HepG2 (cell line): Measurements from ENCODE around the gene TMEM50B. TPM values are rescaled to one million over a fixed set of nuclear protein-coding genes. Genes with fewer than 3 reads are reported as not detected.

ENCODE experiments used
- ATAC-seq: fragments of 200-7000 bp; cut with Tn5 transposase; 3 replicates; pipeline ENCODE4 v1.9.1; 2020; ENCODE audit warnings: mild to moderate bottlenecking, moderate library complexity
- Bru-seq: library from RNA; stranded (reverse); fragments of 400-500 nt; gene quantifications from one replicate; lab custom pipeline; 2021; lab: Mats Ljungman, UMichigan
- BruChase-seq, 2 experiments: library from RNA; stranded (reverse); fragments of 400-500 nt; gene quantifications; one replicate each; lab custom pipeline; 2021; lab: Mats Ljungman, UMichigan
- BruUV-seq: library from RNA; stranded (reverse); fragments of 400-500 nt; replicated peaks from 2 replicates; lab custom pipeline; 2021; lab: Mats Ljungman, UMichigan
- CTCF ChIA-PET: fragments of 300-600 bp; formaldehyde crosslinking; extraction: SDS; loops from one replicate; lab custom pipeline; 2021; ENCODE audit warnings: low total read pairs, inconsistent platforms, low intra/inter-chr PET ratio; lab: Yijun Ruan, JAX
- POLR2A ChIA-PET: fragments of 350-600 bp; sonication (Branson Sonifier 250); formaldehyde crosslinking; loops from one replicate; lab custom pipeline; 2020; ENCODE audit warnings: antibody characterized with exemption, inconsistent platforms; lab: Yijun Ruan, JAX
- DNase-seq: peaks from one replicate; pipeline ENCODE4 v3.0.0-alpha.2; 2015; ENCODE audit warnings: low spot score
- FAIRE-seq: peaks from 3 replicates; lab custom pipeline; 2011; peaks lifted over from hg19 to GRCh38; lab: Jason Lieb, UNC
- H2AFZ ChIP-seq: one replicate; pipeline ENCODE4 v1.6.1; 2011; ENCODE audit warnings: low read length, inconsistent platforms
- H3K27ac ChIP-seq: fragments of 300-600 bp; 3 replicates; pipeline ENCODE4 v1.8.0; 2011; ENCODE audit warnings: mixed run types, mild to moderate bottlenecking, mixed read lengths, low read length, inconsistent platforms; ENCODE audit not compliant: insufficient read depth; ENCODE audit errors: extremely low read length
- H3K27me3 ChIP-seq, 2 experiments: fragments of 200-600 bp in 1 of 2; 2 replicates in 1 of 2; 3 replicates in 1 of 2; pipeline versions ENCODE4 v1.6.0 to v1.8.0; 2011; ENCODE audit warnings: low read length in 2 of 2, mild to moderate bottlenecking in 2 of 2, moderate library complexity in 2 of 2, inconsistent platforms in 1 of 2; ENCODE audit not compliant: insufficient read depth in 2 of 2, control insufficient read depth in 1 of 2
- H3K36me3 ChIP-seq, 2 experiments: fragments of 200-600 bp in 1 of 2; replicated peaks in 1 of 2; 2 replicates in 1 of 2; 3 replicates in 1 of 2; pipeline versions ENCODE4 v1.5.1 to v1.8.0; 2011; ENCODE audit warnings: low read length in 2 of 2, inconsistent platforms in 1 of 2; ENCODE audit not compliant: insufficient read depth in 2 of 2, control insufficient read depth in 1 of 2
- H3K4me1 ChIP-seq: 2 replicates; pipeline ENCODE4 v1.5.1; 2012; ENCODE audit warnings: low read length, inconsistent platforms; ENCODE audit not compliant: insufficient read depth
- H3K4me2 ChIP-seq: 2 replicates; pipeline ENCODE4 v1.6.0; 2011; ENCODE audit warnings: low read depth, low read length, inconsistent platforms
- H3K4me3 ChIP-seq, 3 experiments: fragments of 200-600 bp in 1 of 3; sonication (generic), shearing (Covaris generic) in 1 of 3; replicated peaks in 1 of 3; 2 replicates each; pipeline ENCODE4 v1.5.1; 2011 to 2016; ENCODE audit warnings: low read length in 3 of 3, inconsistent platforms in 2 of 3, low read depth in 2 of 3, mild to moderate bottlenecking in 2 of 3, control low read depth in 1 of 3, mixed read lengths in 1 of 3; ENCODE audit not compliant: insufficient read depth in 1 of 3
- H3K79me2 ChIP-seq: one replicate; pipeline ENCODE4 v1.6.1; 2011; ENCODE audit warnings: low read length, inconsistent platforms; ENCODE audit not compliant: insufficient read depth
- H3K9ac ChIP-seq: 2 replicates; pipeline ENCODE4 v1.6.0; 2011; ENCODE audit warnings: mild to moderate bottlenecking, low read depth, low read length, inconsistent platforms; ENCODE audit not compliant: insufficient read depth
- H3K9me3 ChIP-seq: 2 replicates; pipeline ENCODE4 v1.5.1; 2012; ENCODE audit warnings: mild to moderate bottlenecking, low read length
- H4K20me1 ChIP-seq: 2 replicates; pipeline ENCODE4 v1.6.0; 2011; ENCODE audit warnings: inconsistent platforms, mild to moderate bottlenecking, low read length, moderate library complexity; ENCODE audit not compliant: insufficient read depth
- ADNP ChIP-seq: sonication (generic); formaldehyde crosslinking; IDR thresholded peaks from 2 replicates; pipeline ENCODE4 v1.4.0; 2020; ENCODE audit warnings: missing genetic modification reagents
- GATAD2A ChIP-seq: IDR thresholded peaks from 2 replicates; pipeline ENCODE4 v1.6.1; 2016
- HDAC2 ChIP-seq: sonication (generic); formaldehyde crosslinking; IDR thresholded peaks from 2 replicates; pipeline ENCODE4 v1.4.0; 2020; ENCODE audit warnings: missing genetic modification reagents
- ZNF253 ChIP-seq: sonication (generic); formaldehyde crosslinking; IDR thresholded peaks from 2 replicates; pipeline ENCODE4 v1.8.0; 2022; ENCODE audit warnings: mild to moderate bottlenecking, missing genetic modification reagents, borderline replicate concordance
- WGBS: methylation state at CpG from one replicate; pipeline ENCODE4 v1.1.6; 2017; ENCODE audit warnings: low lambda C conversion rate; 5-methylcytosine and 5-hydroxymethylcytosine counted together
- in situ Hi-C: cut with HindIII; loops from 2 replicates; pipeline ENCODE4 v1.10.0; 2017; ENCODE audit warnings: low pct_unique_long_range_greater_than_20kb; ENCODE audit not compliant: extremely low pct_ligation_motif_present
- intact Hi-C: fragments of 100-400 bp; cut with micrococcal nuclease; formaldehyde crosslinking; loops from one replicate; pipeline ENCODE4 v1.10.0; 2022; ENCODE audit not compliant: unreplicated experiment
- long read RNA-seq, 2 experiments: library from RNA in 1 of 2; library from polyadenylated mRNA in 1 of 2; stranded (forward) in 1 of 2; unstranded in 1 of 2; transcript quantifications; one replicate each; pipeline ENCODE4 v2.0.0, GENCODE V29; 2019 to 2022
- polyA minus RNA-seq, 3 experiments: library from RNA; depleted of rRNA, polyadenylated mRNA; stranded (reverse); fragments of >200 nt; gene quantifications; 2 replicates each; pipeline ENCODE4 v1.2.3, GENCODE V29; 2011; ENCODE audit warnings: low replicate concordance in 1 of 3
- polyA plus RNA-seq, 8 experiments: library from polyadenylated mRNA; depleted of rRNA in 3 of 8; stranded (reverse) in 7 of 8; unstranded in 1 of 8; fragments of >200 nt; fragmentation: Illumina TruSeq in 4 of 8; extraction: Trizol in 4 of 8; gene quantifications; 2 replicates each; pipeline versions ENCODE4 v1.2.1 to v1.2.3, GENCODE V29; 2011 to 2016; ENCODE audit warnings: low read depth in 4 of 8, missing spikeins in 1 of 8, mixed read lengths in 1 of 8; ENCODE audit not compliant: insufficient read depth in 1 of 8
- total RNA-seq, 5 experiments: library from RNA; depleted of rRNA; stranded (reverse); fragments of >200 nt; fragmentation: Illumina TruSeq; extraction: Trizol; gene quantifications; 2 replicates each; pipeline ENCODE4 v1.2.3, GENCODE V29; 2016; ENCODE audit warnings: low read depth in 1 of 5
- TF ChIP-seq, protein P1 (sequence below): IDR thresholded peaks from 2 replicates; pipeline ENCODE4 v1.6.1; 2018; ENCODE audit warnings: missing genetic modification reagents, mild to moderate bottlenecking, missing compliant biosample characterization
- TF ChIP-seq, protein P2 (sequence below): sonication (generic); formaldehyde crosslinking; IDR thresholded peaks from 2 replicates; pipeline ENCODE4 v1.4.0; 2020; ENCODE audit warnings: missing genetic modification reagents

Gene TMEM50B
- total RNA-seq (2016; rRNA removed; fragmentation: Illumina TruSeq; extraction: Trizol) (13.9 and 29.9 TPM in 2 replicates), polyA plus RNA-seq (2011; rRNA removed) (45.4 and 46.3 TPM in 2 replicates), polyA minus RNA-seq (2011; rRNA and poly(A)+ RNA removed; ENCODE audit: low replicate concordance) (4.7 and 5.8 TPM in 2 replicates), Bru-seq, nascent RNA (percentile 69 among the genes with signal in this experiment), BruChase-seq, experiment 1, labeled RNA remaining after a 6-hour chase (percentile 77 among the genes with signal in this experiment), BruChase-seq, experiment 2, labeled RNA remaining after a 2-hour chase (percentile 71 among the genes with signal in this experiment)
- 12.1 and 12.6 TPM in 2 replicates for total RNA-seq (2016; cell fraction: cytosol; rRNA removed; fragmentation: Illumina TruSeq; extraction: Trizol; ENCODE audit: low read depth)
- 18.2 and 31.9 TPM in 2 replicates for total RNA-seq (2016; cell fraction: insoluble cytoplasmic fraction; rRNA removed; fragmentation: Illumina TruSeq; extraction: Trizol)
- 17.4 and 19.9 TPM in 2 replicates for total RNA-seq (2016; cell fraction: membrane; rRNA removed; fragmentation: Illumina TruSeq; extraction: Trizol)
- total RNA-seq (2016; cell fraction: nucleus; rRNA removed; fragmentation: Illumina TruSeq; extraction: Trizol) = 43.0 and 47.6 TPM in 2 replicates
- 8.9 and 18.9 TPM in 2 replicates for polyA plus RNA-seq (2011; cell fraction: cytosol; rRNA removed)
- polyA plus RNA-seq (2011; cell fraction: nucleus; rRNA removed) = 109 and 139 TPM in 2 replicates
- polyA plus RNA-seq (2012) = 15.9 and 21.7 TPM in 2 replicates
- 10.5 and 13.5 TPM in 2 replicates for polyA plus RNA-seq (2016; cell fraction: cytosol; fragmentation: Illumina TruSeq; extraction: Trizol; ENCODE audit: low read depth)
- 14.7 and 18.5 TPM in 2 replicates for polyA plus RNA-seq (2016; cell fraction: insoluble cytoplasmic fraction; fragmentation: Illumina TruSeq; extraction: Trizol; ENCODE audit: low read depth)
- 14.4 and 16.8 TPM in 2 replicates for polyA plus RNA-seq (2016; cell fraction: membrane; fragmentation: Illumina TruSeq; extraction: Trizol; ENCODE audit: low read depth)
- polyA plus RNA-seq (2016; cell fraction: nucleus; fragmentation: Illumina TruSeq; extraction: Trizol; ENCODE audit: insufficient read depth, low read depth) = 104 and 105 TPM in 2 replicates
- polyA minus RNA-seq (2011; cell fraction: cytosol; rRNA and poly(A)+ RNA removed) = 3.8 and 6.8 TPM in 2 replicates
- 23.4 and 29.6 TPM in 2 replicates for polyA minus RNA-seq (2011; cell fraction: nucleus; rRNA and poly(A)+ RNA removed)
- long read RNA-seq, experiment 1, transcript TMEM50B-210 (7 exons, 2,375 nt) = major isoform, 42 of 47 reads
- long read RNA-seq, experiment 1, partial matches to known transcripts = 3 of 47 reads
- long read RNA-seq, experiment 1, other reads (novel, unspliced or antisense) = 1 of 47 reads
- long read RNA-seq, experiment 2, transcript TMEM50B-210 (7 exons, 2,375 nt) = major isoform, 9 of 23 reads
- long read RNA-seq, experiment 2, partial matches to known transcripts = 2 of 23 reads
- long read RNA-seq, experiment 2, other reads (novel, unspliced or antisense) = 12 of 23 reads

DNA sequence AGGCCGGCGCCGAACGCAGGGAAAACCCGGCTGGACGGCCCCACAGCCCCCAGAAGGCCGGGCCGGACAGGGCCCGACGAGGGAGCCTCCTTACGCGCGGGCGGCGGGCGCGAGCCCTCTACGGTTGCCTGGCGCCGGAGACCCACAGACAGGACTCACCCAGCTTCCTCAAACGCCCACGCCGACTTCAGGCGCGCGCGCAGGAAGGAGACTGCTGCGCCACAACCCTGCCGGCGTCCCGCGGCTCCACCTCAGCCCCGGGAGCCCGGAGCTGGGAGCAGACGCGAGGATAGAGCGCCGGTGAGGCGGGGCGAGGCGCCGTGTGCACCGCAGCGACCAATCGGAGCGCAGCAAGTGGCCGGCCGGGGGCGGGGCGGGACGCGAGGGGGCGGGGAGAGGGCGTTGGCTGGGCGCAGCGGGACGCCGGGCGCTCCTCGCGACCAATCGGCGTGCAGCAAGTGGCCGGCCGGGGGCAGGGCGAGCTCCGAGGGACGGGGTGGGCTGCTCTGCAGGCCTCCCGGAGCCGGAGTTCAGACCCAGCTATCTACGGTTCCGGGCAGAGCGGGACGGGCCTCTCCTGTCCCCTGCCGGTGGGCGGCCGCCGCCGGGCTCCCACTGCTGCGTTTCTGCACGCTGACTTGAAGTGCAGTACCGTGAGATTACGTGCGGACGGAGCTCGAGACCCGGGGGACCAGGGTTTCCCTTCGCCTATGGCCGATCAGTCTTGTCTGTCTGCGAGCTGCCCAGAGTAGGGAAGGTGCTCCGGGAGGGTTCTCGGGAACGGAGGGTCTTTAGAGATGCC, at the start of gene TMEM50B:
Gene TMEM50B, minus strand, starts transcription at position 296 of the 802 bp plus-strand sequence. CDS start 11,089 bp downstream, outside the sequence.
- Histone ChIP-seq H3K4me2 (peak within 1 kb of the TSS; percentile 76), H3K4me3 (peak within 1 kb of the TSS; percentile 72 to 91 (median 85)), H3K4me1 (peaks cover 23% of the 10 kb centered on the region), H4K20me1 (no peaks in the 10 kb centered on the region), H2AFZ (peak within 1 kb of the TSS; percentile 96), H3K36me3 (no peaks in the 10 kb centered on the region), H3K9ac (peak within 1 kb of the TSS; percentile 90), H3K9me3 (no peaks in the 10 kb centered on the region), H3K79me2 (peaks cover 14% of the 10 kb centered on the region), H3K27ac (peak within 1 kb of the TSS; percentile 92), H3K27me3 (no peaks in the 10 kb centered on the region; a peak in 1 of 5 replicates)
- intact Hi-C loops (no loop called here), in situ Hi-C loops (no loop called here)
- FAIRE-seq (peak; percentile 37), ATAC-seq (peak; percentile 95), DNase-seq (peak; percentile 90)
- POLR2A ChIA-PET = interaction anchor here (0.6 to 3.6 kb wide), 26 partner anchors 11 to 752 kb away, joined by 3 to 96 read pairs (median 4); partner anchors contain the start of genes DNAJC28, DONSON, GART and IFNAR1
- CTCF ChIA-PET = no interaction called here
- 5% methylated on average over 4 of the region's 93 CpGs for WGBS
- BruUV-seq = no TSS peak
- TF ChIP-seq, protein P1, sequence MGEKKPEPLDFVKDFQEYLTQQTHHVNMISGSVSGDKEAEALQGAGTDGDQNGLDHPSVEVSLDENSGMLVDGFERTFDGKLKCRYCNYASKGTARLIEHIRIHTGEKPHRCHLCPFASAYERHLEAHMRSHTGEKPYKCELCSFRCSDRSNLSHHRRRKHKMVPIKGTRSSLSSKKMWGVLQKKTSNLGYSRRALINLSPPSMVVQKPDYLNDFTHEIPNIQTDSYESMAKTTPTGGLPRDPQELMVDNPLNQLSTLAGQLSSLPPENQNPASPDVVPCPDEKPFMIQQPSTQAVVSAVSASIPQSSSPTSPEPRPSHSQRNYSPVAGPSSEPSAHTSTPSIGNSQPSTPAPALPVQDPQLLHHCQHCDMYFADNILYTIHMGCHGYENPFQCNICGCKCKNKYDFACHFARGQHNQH (CRISPR knock-in tag) = peak; percentile 73
- 0 out of 2 replicates have a peak, but pooled peaks have one; percentile 19 for TF ChIP-seq GATAD2A (CRISPR knock-in tag)
- TF ChIP-seq ADNP (CRISPR knock-in tag) = no peak
- TF ChIP-seq, protein P2, sequence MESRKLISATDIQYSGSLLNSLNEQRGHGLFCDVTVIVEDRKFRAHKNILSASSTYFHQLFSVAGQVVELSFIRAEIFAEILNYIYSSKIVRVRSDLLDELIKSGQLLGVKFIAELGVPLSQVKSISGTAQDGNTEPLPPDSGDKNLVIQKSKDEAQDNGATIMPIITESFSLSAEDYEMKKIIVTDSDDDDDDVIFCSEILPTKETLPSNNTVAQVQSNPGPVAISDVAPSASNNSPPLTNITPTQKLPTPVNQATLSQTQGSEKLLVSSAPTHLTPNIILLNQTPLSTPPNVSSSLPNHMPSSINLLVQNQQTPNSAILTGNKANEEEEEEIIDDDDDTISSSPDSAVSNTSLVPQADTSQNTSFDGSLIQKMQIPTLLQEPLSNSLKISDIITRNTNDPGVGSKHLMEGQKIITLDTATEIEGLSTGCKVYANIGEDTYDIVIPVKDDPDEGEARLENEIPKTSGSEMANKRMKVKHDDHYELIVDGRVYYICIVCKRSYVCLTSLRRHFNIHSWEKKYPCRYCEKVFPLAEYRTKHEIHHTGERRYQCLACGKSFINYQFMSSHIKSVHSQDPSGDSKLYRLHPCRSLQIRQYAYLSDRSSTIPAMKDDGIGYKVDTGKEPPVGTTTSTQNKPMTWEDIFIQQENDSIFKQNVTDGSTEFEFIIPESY (CRISPR knock-in tag) = no peak
- peak; percentile 45; the same call in 1 of the 2 replicates for TF ChIP-seq HDAC2
- 0 out of 2 replicates have a peak, but pooled peaks have one; percentile 32 for TF ChIP-seq ZNF253
